A673 (cell line): ENCODE measurements around the gene SPDYE18.
"Not testable (repeated sequence)": the region's sequence is repeated elsewhere in the genome, so short reads cannot be mapped to it uniquely, and the experiment has no call there.

ENCODE experiments used
- EZH2 ChIP-seq: fragments of 200-600 bp; sonication (generic); IDR thresholded peaks from 2 replicates; pipeline ENCODE4 v1.6.1; 2017; ENCODE audit warnings: borderline replicate concordance, low read depth, mild to moderate bottlenecking, mixed read lengths, antibody characterized with exemption, low read length; ENCODE audit not compliant: poor library complexity, severe bottlenecking
- TF ChIP-seq, protein P1 (sequence below): fragments of 300-800, 200-600 bp; sonication (generic); conservative IDR thresholded peaks from 2 replicates; pipeline ENCODE4 v1.5.1; 2017; ENCODE audit warnings: low read depth, mild to moderate bottlenecking, antibody characterized with exemption, low read length, moderate library complexity, mixed read lengths

DNA sequence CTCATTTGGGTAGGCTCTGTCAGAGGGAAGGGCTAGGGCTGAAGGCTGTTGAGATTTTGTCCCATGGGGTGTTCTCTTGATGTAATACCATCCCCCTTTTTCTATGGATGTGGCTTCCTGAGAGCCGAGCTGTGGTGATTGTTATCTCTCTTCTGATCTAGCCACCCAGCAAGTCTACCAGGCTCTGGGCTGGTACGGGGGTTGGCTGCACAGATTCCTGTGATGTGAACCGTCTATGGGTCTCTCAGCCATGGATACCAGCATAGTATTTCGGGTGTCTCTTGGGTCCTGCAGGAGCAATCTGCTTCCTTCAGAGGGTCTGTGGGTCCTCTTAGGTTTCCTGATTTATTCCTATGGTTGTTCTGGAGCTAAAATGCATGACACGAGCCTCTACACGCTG lies 8.8 kb upstream of the SPDYE18 start:
- TF ChIP-seq, protein P1, sequence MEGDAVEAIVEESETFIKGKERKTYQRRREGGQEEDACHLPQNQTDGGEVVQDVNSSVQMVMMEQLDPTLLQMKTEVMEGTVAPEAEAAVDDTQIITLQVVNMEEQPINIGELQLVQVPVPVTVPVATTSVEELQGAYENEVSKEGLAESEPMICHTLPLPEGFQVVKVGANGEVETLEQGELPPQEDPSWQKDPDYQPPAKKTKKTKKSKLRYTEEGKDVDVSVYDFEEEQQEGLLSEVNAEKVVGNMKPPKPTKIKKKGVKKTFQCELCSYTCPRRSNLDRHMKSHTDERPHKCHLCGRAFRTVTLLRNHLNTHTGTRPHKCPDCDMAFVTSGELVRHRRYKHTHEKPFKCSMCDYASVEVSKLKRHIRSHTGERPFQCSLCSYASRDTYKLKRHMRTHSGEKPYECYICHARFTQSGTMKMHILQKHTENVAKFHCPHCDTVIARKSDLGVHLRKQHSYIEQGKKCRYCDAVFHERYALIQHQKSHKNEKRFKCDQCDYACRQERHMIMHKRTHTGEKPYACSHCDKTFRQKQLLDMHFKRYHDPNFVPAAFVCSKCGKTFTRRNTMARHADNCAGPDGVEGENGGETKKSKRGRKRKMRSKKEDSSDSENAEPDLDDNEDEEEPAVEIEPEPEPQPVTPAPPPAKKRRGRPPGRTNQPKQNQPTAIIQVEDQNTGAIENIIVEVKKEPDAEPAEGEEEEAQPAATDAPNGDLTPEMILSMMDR: not testable (repeated sequence)
- TF ChIP-seq EZH2: not testable (repeated sequence)
